Body of pancreas (tissue), 4 donors: Measurements from ENCODE around the gene CDK14.

Experiments used
- POLR2A ChIP-seq, 3 donors: fragments of 450-650 bp; IDR thresholded peaks; one replicate each; pipeline ENCODE4 v1.6.1; 2016; ENCODE audit warnings: antibody characterized with exemption in 3 of 3, mild to moderate bottlenecking in 2 of 3
- TF ChIP-seq, protein P1 (sequence below), 7 experiments: fragments of 450-650 bp in 4 of 7; fragments of 200-600 bp in 3 of 7; sonication (generic) in 3 of 7; IDR thresholded peaks; one replicate each; pipeline ENCODE4 v1.5.1; 2016 to 2019; ENCODE audit warnings: antibody characterized with exemption in 7 of 7

- TF ChIP-seq, protein P1, sequence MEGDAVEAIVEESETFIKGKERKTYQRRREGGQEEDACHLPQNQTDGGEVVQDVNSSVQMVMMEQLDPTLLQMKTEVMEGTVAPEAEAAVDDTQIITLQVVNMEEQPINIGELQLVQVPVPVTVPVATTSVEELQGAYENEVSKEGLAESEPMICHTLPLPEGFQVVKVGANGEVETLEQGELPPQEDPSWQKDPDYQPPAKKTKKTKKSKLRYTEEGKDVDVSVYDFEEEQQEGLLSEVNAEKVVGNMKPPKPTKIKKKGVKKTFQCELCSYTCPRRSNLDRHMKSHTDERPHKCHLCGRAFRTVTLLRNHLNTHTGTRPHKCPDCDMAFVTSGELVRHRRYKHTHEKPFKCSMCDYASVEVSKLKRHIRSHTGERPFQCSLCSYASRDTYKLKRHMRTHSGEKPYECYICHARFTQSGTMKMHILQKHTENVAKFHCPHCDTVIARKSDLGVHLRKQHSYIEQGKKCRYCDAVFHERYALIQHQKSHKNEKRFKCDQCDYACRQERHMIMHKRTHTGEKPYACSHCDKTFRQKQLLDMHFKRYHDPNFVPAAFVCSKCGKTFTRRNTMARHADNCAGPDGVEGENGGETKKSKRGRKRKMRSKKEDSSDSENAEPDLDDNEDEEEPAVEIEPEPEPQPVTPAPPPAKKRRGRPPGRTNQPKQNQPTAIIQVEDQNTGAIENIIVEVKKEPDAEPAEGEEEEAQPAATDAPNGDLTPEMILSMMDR (IDR thresholded peaks at IDR 0.05), result no peak
- TF ChIP-seq POLR2A (IDR thresholded peaks at IDR 0.05), result no peak
These were observed 301.9 kb downstream of the CDK14 start for GRCh38 chr7:90897961-90898469.
